ENCODE results near the gene UNC5C.
A peak's percentile ranks its signal among the peaks of the same experiment; 100 is the strongest.
"Not testable (repeated sequence)": the region's sequence is repeated elsewhere in the genome, so short reads cannot be mapped to it uniquely, and the experiment has no call there.

The UNC5C gene

GRCh38 chr4:95178938-95179337, 369.8 kb downstream of the UNC5C start:
- Histone ChIP-seq H3K9me3 (ENCODE audit: control insufficient read depth, insufficient read depth, low read depth, low read length) (no peaks in the 10 kb centered on the region), H3K27ac (ENCODE audit: extremely low read depth, low read depth, low read length) (no peak overlapping the region), H3K36me3 (ENCODE audit: control insufficient read depth in 2 of 2, insufficient read depth in 1 of 2, low read length in 2 of 2) (peaks cover 0 to 3% of the 10 kb centered on the region in 2 experiments; a peak in 1 of 3 replicates), H3K4me1 (ENCODE audit: control insufficient read depth, insufficient read depth, low read length) (no peaks in the 10 kb centered on the region), H3K4me3 (ENCODE audit: low read depth, low read length) (no peak overlapping the region)
- ChIA-PET CTCF (no interaction called here), POLR2A (no interaction called here)
- TF ChIP-seq ZNF692 (tag by site-specific recombination; IDR thresholded peaks at IDR 0.05), result no peak
- no peak for TF ChIP-seq ZNF776 (tag by site-specific recombination; IDR thresholded peaks at IDR 0.05; ENCODE audit: borderline replicate concordance)
- no peak for TF ChIP-seq ZFP41 (tag by site-specific recombination; IDR thresholded peaks at IDR 0.05; ENCODE audit: borderline replicate concordance)
- TF ChIP-seq ZNF174 (tag by site-specific recombination; IDR thresholded peaks at IDR 0.05), result no peak
- TF ChIP-seq AEBP2 (tag by site-specific recombination; IDR thresholded peaks at IDR 0.05; ENCODE audit: borderline replicate concordance), result no peak
- TF ChIP-seq REST (tag by site-specific recombination; IDR thresholded peaks at IDR 0.05), result no peak
- no peak for TF ChIP-seq HOXD13 (CRISPR knock-in tag; IDR thresholded peaks at IDR 0.05; ENCODE audit: borderline replicate concordance)

GRCh38 chr4:95171377-95171776, 377.4 kb downstream of the UNC5C start:
- H3K9me3 ChIP-seq (ENCODE audit: control insufficient read depth, insufficient read depth, low read depth, low read length); H3K4me3 ChIP-seq (ENCODE audit: low read depth, low read length); CTCF ChIA-PET; H3K27ac ChIP-seq (ENCODE audit: extremely low read depth, low read depth, low read length); H3K4me1 ChIP-seq (ENCODE audit: control insufficient read depth, insufficient read depth, low read length); POLR2A ChIA-PET: not testable (repeated sequence)
- H3K36me3 ChIP-seq (ENCODE audit: control insufficient read depth in 2 of 2, insufficient read depth in 1 of 2, low read length in 2 of 2), result peaks cover 0 to 12% of the 10 kb centered on the region in 2 experiments; a peak in 1 of 3 replicates
- TF ChIP-seq ZNF280D (tag by site-specific recombination; IDR thresholded peaks at IDR 0.05) (0 out of 2 replicates have a peak, but pooled peaks have one; percentile 48), ZNF146 (tag by site-specific recombination; IDR thresholded peaks at IDR 0.05) (peak; percentile 93)

GRCh38 chr4:95170176-95170575, 378.6 kb downstream of the UNC5C start:
- H3K36me3 ChIP-seq (ENCODE audit: control insufficient read depth in 2 of 2, insufficient read depth in 1 of 2, low read length in 2 of 2), result peaks cover 0 to 12% of the 10 kb centered on the region in 2 experiments; a peak in 1 of 3 replicates
- ChIA-PET CTCF (interaction anchor here (0.7 to 1.0 kb wide), 2 partner anchors 93 to 548 kb away, joined by 3 read pairs; no protein-coding TSS in a partner anchor), POLR2A (interaction anchor here (0.6 kb wide), 1 partner anchor 376 kb away, joined by 3 read pairs; no protein-coding TSS in a partner anchor)
- H3K9me3 ChIP-seq (ENCODE audit: control insufficient read depth, insufficient read depth, low read depth, low read length), result no peaks in the 10 kb centered on the region
- H3K4me3 ChIP-seq (ENCODE audit: low read depth, low read length), result no peak overlapping the region
- TF ChIP-seq ZNF692 (tag by site-specific recombination; IDR thresholded peaks at IDR 0.05) (no peak), SETDB1 (IDR thresholded peaks at IDR 0.05; ENCODE audit: insufficient read length, low read length) (no peak), ZNF121 (tag by site-specific recombination; IDR thresholded peaks at IDR 0.05) (no peak), ZNF704 (tag by site-specific recombination; IDR thresholded peaks at IDR 0.05) (no peak), ZNF146 (tag by site-specific recombination; IDR thresholded peaks at IDR 0.05) (no peak), ZNF707 (tag by site-specific recombination; IDR thresholded peaks at IDR 0.05) (no peak), ZNF416 (tag by site-specific recombination; IDR thresholded peaks at IDR 0.05) (no peak)
- no peak overlapping the region for H3K27ac ChIP-seq (ENCODE audit: extremely low read depth, low read depth, low read length)
- no peaks in the 10 kb centered on the region for H3K4me1 ChIP-seq (ENCODE audit: control insufficient read depth, insufficient read depth, low read length)

Measured in HEK293 (cell line).